Measurements from ENCODE around the gene SLC29A2. TPM values are rescaled to one million over a fixed set of nuclear protein-coding genes. Genes with fewer than 3 reads are reported as not detected.

SLC29A2 gene
- polyA plus RNA-seq, 1 of the 3 experiments (the other 2 are of a cell fraction) = 3.2 TPM

GRCh38 chr11:66335531-66336233 is 35.9 kb downstream of the SLC29A2 start:
- H3K27ac ChIP-seq (ENCODE audit: low read depth in 2 of 2, low read length in 1 of 2) = peak overlapping the region; percentile 94
- CTCF ChIA-PET = interaction anchor here (0.6 to 8.8 kb wide), 23 partner anchors 9 to 446 kb away, joined by 3 to 280 read pairs (median 4); partner anchors contain the start of genes B4GAT1, BRMS1, CD248 and RAB1B

GRCh38 chr11:66334605-66335442 is 36.7 kb downstream of the SLC29A2 start:
- WGBS (ENCODE audit: low lambda C conversion rate) = 91% methylated on average over 17 of the region's 42 CpGs
- H3F3A ChIP-seq (replicated peaks; ENCODE audit: insufficient read depth) = peaks cover 10% of the 10 kb centered on the region
- peak overlapping the region; percentile 87 for H3K9ac ChIP-seq
- H3K27me3 ChIP-seq (ENCODE audit: insufficient read depth) = no peaks in the 10 kb centered on the region
- peaks cover 27 to 44% of the 10 kb centered on the region in 2 experiments for H3K4me1 ChIP-seq (ENCODE audit: control insufficient read depth in 1 of 2, insufficient read depth in 2 of 2, low read depth in 1 of 2, low read length in 1 of 2)
- H3K9me2 ChIP-seq = no peaks in the 10 kb centered on the region
- H3K79me2 ChIP-seq (ENCODE audit: insufficient read depth) = peaks cover 17% of the 10 kb centered on the region
- peak overlapping the region; percentile 90 for H3K4me2 ChIP-seq
- H3K27ac ChIP-seq (ENCODE audit: low read depth in 2 of 2, low read length in 1 of 2) = peak overlapping the region; percentile 94
- H3K4me3 ChIP-seq (ENCODE audit: low read depth in 2 of 2, low read length in 1 of 2) = peak overlapping the region; percentile 68 to 69
- peak; percentile 37 for DNase-seq
- ChIA-PET POLR2A (interaction anchor here (0.9 to 3.2 kb wide), 5 partner anchors 10 to 86 kb away, joined by 3 to 33 read pairs (median 5); partner anchors contain the start of genes BRMS1, NPAS4, RAB1B and SLC29A2), CTCF (interaction anchor here (0.6 to 8.8 kb wide), 14 partner anchors 10 to 445 kb away, joined by 3 to 280 read pairs (median 6); partner anchors contain the start of genes B4GAT1, BRMS1, CD248 and YIF1A)
- H2AFZ ChIP-seq (ENCODE audit: low read depth) = no peak overlapping the region
- no peaks in the 10 kb centered on the region; the same call in 1 of the 2 replicates for H4K20me1 ChIP-seq (ENCODE audit: insufficient read depth)
- H3K36me3 ChIP-seq (replicated peaks in 1 of 2; ENCODE audit: control insufficient read depth in 1 of 2, insufficient read depth in 2 of 2, low read length in 1 of 2) = peaks cover 11 to 38% of the 10 kb centered on the region in 2 experiments
- H3K9me3 ChIP-seq = no peaks in the 10 kb centered on the region
- TF ChIP-seq ZBTB33 (IDR thresholded peaks at IDR 0.05; ENCODE audit: borderline replicate concordance, low read depth) = no peak
- no peak for TF ChIP-seq USF2 (IDR thresholded peaks at IDR 0.05; ENCODE audit: borderline replicate concordance, low read depth, low read length)
- no peak for TF ChIP-seq ELF1 (IDR thresholded peaks at IDR 0.05)

More at GRCh38 chr11:66335531-66336233, 35.9 kb downstream of the SLC29A2 start:
- peaks cover 27 to 44% of the 10 kb centered on the region in 2 experiments for H3K4me1 ChIP-seq (ENCODE audit: control insufficient read depth in 1 of 2, insufficient read depth in 2 of 2, low read depth in 1 of 2, low read length in 1 of 2)
- 44% methylated on average over 8 of the region's 35 CpGs for WGBS (ENCODE audit: low lambda C conversion rate)
- no peak overlapping the region for H2AFZ ChIP-seq (ENCODE audit: low read depth)
- H3K9me2 ChIP-seq = no peaks in the 10 kb centered on the region
- H3K79me2 ChIP-seq (ENCODE audit: insufficient read depth) = peaks cover 17% of the 10 kb centered on the region
- peak overlapping the region; percentile 87 for H3K9ac ChIP-seq
- peaks cover 15 to 47% of the 10 kb centered on the region in 2 experiments for H3K36me3 ChIP-seq (replicated peaks in 1 of 2; ENCODE audit: control insufficient read depth in 1 of 2, insufficient read depth in 2 of 2, low read length in 1 of 2)
- H3K4me2 ChIP-seq = peak overlapping the region; percentile 90
- no peaks in the 10 kb centered on the region; the same call in 1 of the 2 replicates for H4K20me1 ChIP-seq (ENCODE audit: insufficient read depth)
- POLR2A ChIA-PET = interaction anchor here (0.7 to 3.2 kb wide), 6 partner anchors 9 to 85 kb away, joined by 3 to 33 read pairs (median 4); partner anchors contain the start of genes BRMS1, NPAS4, RAB1B and SLC29A2
- peak overlapping the region; percentile 68 to 69 for H3K4me3 ChIP-seq (ENCODE audit: low read depth in 2 of 2, low read length in 1 of 2)
- TF ChIP-seq MAX (IDR thresholded peaks at IDR 0.05; ENCODE audit: low read depth) (peak; percentile 88), MXI1 (IDR thresholded peaks at IDR 0.05; ENCODE audit: low read depth, low read length) (peak; percentile 38; the same call in 1 of the 2 replicates), RFX5 (IDR thresholded peaks at IDR 0.05; ENCODE audit: low read length) (no peak), POLR2AphosphoS5 (IDR thresholded peaks at IDR 0.05; ENCODE audit: low read depth, low read length) (peak; percentile 24), SIN3A (IDR thresholded peaks at IDR 0.05; ENCODE audit: borderline replicate concordance, low read depth, low read length) (0 out of 2 replicates have a peak, but pooled peaks have one; percentile 19)
- H3K27me3 ChIP-seq (ENCODE audit: insufficient read depth) = no peaks in the 10 kb centered on the region
- no peaks in the 10 kb centered on the region for H3K9me3 ChIP-seq
- H3F3A ChIP-seq (replicated peaks; ENCODE audit: insufficient read depth) = peaks cover 10% of the 10 kb centered on the region
- DNase-seq = peak; percentile 81

Measured in SK-N-SH (cell line).